Measurements from ENCODE around the gene CABLES2.

DNA sequence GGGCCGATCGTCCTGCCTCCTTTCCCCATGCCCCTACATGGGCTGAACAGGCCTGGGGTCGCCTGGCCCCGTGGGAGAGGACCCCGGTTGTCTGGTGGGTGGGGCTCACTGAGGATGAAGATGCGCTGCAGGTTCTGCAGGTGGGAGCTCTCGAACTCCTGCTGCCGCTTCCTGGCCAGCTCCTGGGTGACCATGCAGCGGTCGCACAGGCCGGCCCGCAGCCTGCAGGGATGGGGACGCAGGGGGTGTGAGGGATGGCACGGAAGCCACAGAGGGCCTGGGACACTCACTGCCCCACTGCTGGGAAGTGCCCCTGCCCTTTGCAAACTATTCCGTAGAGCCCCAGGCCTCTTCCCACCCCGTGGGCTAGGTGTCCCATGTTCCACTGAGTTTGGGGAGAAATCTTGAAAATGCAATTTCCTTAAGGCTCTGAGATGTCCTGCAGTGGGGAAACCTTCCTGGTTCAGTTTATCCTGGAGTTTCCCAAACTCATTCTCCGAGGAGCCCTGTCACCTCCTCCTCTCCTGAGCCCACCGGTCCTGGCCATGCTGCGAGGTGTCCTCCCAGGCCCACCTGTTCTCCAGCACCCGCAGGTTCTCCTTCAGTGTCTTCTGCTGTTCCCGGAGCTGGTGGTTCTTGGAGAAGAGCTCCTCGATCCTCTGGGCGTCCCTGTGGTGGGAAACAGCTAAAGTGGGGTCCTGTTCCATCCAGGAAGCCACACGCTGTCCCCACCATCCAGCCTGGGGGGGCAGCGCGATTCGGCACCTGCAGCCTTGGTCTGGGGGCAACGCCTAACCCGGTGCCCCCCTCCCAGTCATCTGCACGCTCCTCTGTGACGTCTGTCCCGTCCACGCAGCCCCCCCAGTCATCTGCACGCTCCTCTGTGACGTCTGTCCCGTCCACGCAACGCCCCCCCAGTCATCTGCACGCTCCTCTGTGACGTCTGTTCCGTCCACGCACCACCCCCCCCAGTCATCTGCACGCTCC, 9.9 kb upstream of the CABLES2 start:
- TF ChIP-seq, protein P1, sequence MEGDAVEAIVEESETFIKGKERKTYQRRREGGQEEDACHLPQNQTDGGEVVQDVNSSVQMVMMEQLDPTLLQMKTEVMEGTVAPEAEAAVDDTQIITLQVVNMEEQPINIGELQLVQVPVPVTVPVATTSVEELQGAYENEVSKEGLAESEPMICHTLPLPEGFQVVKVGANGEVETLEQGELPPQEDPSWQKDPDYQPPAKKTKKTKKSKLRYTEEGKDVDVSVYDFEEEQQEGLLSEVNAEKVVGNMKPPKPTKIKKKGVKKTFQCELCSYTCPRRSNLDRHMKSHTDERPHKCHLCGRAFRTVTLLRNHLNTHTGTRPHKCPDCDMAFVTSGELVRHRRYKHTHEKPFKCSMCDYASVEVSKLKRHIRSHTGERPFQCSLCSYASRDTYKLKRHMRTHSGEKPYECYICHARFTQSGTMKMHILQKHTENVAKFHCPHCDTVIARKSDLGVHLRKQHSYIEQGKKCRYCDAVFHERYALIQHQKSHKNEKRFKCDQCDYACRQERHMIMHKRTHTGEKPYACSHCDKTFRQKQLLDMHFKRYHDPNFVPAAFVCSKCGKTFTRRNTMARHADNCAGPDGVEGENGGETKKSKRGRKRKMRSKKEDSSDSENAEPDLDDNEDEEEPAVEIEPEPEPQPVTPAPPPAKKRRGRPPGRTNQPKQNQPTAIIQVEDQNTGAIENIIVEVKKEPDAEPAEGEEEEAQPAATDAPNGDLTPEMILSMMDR (IDR thresholded peaks at IDR 0.05): no peak
- no peak for TF ChIP-seq POLR2A (IDR thresholded peaks at IDR 0.05)
